GM23338 (cell line): ENCODE measurements around the gene NHS. TPM values are rescaled to one million over a fixed set of nuclear protein-coding genes. Genes with fewer than 3 reads are reported as not detected.

Experiments used
- ATAC-seq: fragments of 200-7000 bp; cut with Tn5 transposase; 3 replicates; pipeline ENCODE4 v1.9.1; 2020
- DNase-seq: peaks from one replicate; pipeline ENCODE4 v3.0.0-alpha.2; 2015; ENCODE audit warnings: low spot score
- H2AFZ ChIP-seq: fragments of 200-600 bp; sonication (generic); 2 replicates; pipeline ENCODE4 v1.8.0; 2016; ENCODE audit warnings: antibody characterized with exemption, mild to moderate bottlenecking, moderate library complexity
- H3F3A ChIP-seq: fragments of 200-600 bp; sonication (generic); replicated peaks from 2 replicates; pipeline ENCODE4 v1.8.0; 2017; ENCODE audit warnings: antibody characterized with exemption, mixed run types, low read depth
- H3K27ac ChIP-seq: fragments of 200-600 bp; sonication (generic); 2 replicates; pipeline ENCODE4 v1.6.1; 2016; ENCODE audit warnings: low read depth
- H3K27me3 ChIP-seq: fragments of 200-600 bp; sonication (generic); 2 replicates; pipeline ENCODE4 v1.8.0; 2016; ENCODE audit warnings: mild to moderate bottlenecking, mixed run types, moderate library complexity; ENCODE audit not compliant: insufficient read depth
- H3K36me3 ChIP-seq: fragments of 200-600 bp; sonication (generic); 2 replicates; pipeline ENCODE4 v1.8.0; 2016; ENCODE audit warnings: mild to moderate bottlenecking; ENCODE audit not compliant: insufficient read depth
- H3K4me1 ChIP-seq: fragments of 200-600 bp; sonication (generic); 2 replicates; pipeline ENCODE4 v1.8.0; 2016; ENCODE audit warnings: mild to moderate bottlenecking, moderate library complexity; ENCODE audit not compliant: insufficient read depth
- H3K4me2 ChIP-seq: fragments of 200-600 bp; sonication (generic); 2 replicates; pipeline ENCODE4 v1.7.1; 2017; ENCODE audit warnings: mixed run types
- H3K4me3 ChIP-seq: fragments of 200-600 bp; sonication (generic); 2 replicates; pipeline ENCODE4 v1.6.1; 2016; ENCODE audit warnings: mixed run types
- H3K79me2 ChIP-seq: fragments of 200-600 bp; sonication (generic); replicated peaks from 2 replicates; pipeline ENCODE4 v1.8.0; 2017; ENCODE audit warnings: mild to moderate bottlenecking; ENCODE audit not compliant: insufficient read depth
- H3K9me2 ChIP-seq: fragments of 200-600 bp; sonication (generic); 2 replicates; pipeline ENCODE4 v1.8.0; 2017; ENCODE audit not compliant: insufficient read depth
- H4K20me1 ChIP-seq: fragments of 200-600 bp; sonication (generic); replicated peaks from 2 replicates; pipeline ENCODE4 v1.8.0; 2017; ENCODE audit warnings: mild to moderate bottlenecking; ENCODE audit not compliant: insufficient read depth
- H3K27ac Mint-ChIP-seq: 2 replicates; pipeline ENCODE4 v1.8.0; 2020; ENCODE audit warnings: inconsistent platforms, mild to moderate bottlenecking, moderate library complexity, mixed read lengths
- H3K27me3 Mint-ChIP-seq: 3 replicates; pipeline ENCODE4 v1.8.0; 2022; ENCODE audit warnings: low read depth, mild to moderate bottlenecking, moderate library complexity, mixed read lengths, inconsistent platforms; ENCODE audit not compliant: insufficient read depth, poor library complexity
- H3K36me3 Mint-ChIP-seq: 3 replicates; pipeline ENCODE4 v1.8.0; 2021; ENCODE audit warnings: low read depth, mild to moderate bottlenecking, inconsistent platforms, moderate library complexity, mixed read lengths
- H3K4me1 Mint-ChIP-seq: 3 replicates; pipeline ENCODE4 v1.8.0; 2020; ENCODE audit warnings: mild to moderate bottlenecking, inconsistent platforms, mixed read lengths
- H3K4me3 Mint-ChIP-seq: 3 replicates; pipeline ENCODE4 v1.8.0; 2021; ENCODE audit warnings: moderate library complexity, mild to moderate bottlenecking, inconsistent platforms, mixed read lengths
- H3K9me3 Mint-ChIP-seq: 3 replicates; pipeline ENCODE4 v1.8.0; 2020; ENCODE audit warnings: moderate library complexity, mild to moderate bottlenecking, inconsistent platforms, mixed read lengths
- EZH2 ChIP-seq: fragments of 200-600 bp; sonication (generic); IDR thresholded peaks from one replicate; pipeline ENCODE4 v1.8.0; 2017; ENCODE audit warnings: antibody characterized with exemption, mild to moderate bottlenecking, low read depth; ENCODE audit not compliant: unreplicated experiment
- JUNB ChIP-seq: IDR thresholded peaks from one replicate; pipeline ENCODE4 v1.6.1; 2016; ENCODE audit warnings: antibody characterized with exemption; ENCODE audit not compliant: unreplicated experiment
- POLR2AphosphoS5 ChIP-seq: IDR thresholded peaks from 2 replicates; pipeline ENCODE4 v1.6.1; 2016; ENCODE audit warnings: antibody characterized with exemption, low read depth
- STAT1 ChIP-seq: IDR thresholded peaks from one replicate; pipeline ENCODE4 v1.6.1; 2016; ENCODE audit warnings: antibody characterized with exemption; ENCODE audit not compliant: unreplicated experiment
- ZNF462 ChIP-seq: fragments of 250-450 bp; sonication (Bioruptor Pico); IDR thresholded peaks from 2 replicates; pipeline ENCODE4 v1.5.0; 2020; ENCODE audit warnings: mild to moderate bottlenecking, moderate library complexity
- polyA plus RNA-seq: library from polyadenylated mRNA; unstranded; fragments of >200 nt; fragmentation: Nextera tagmentation; extraction: Ambion mirVana; gene quantifications from 2 replicates; pipeline ENCODE4 v1.2.1, GENCODE V29; 2016
- total RNA-seq: library from RNA; depleted of rRNA; stranded (reverse); fragments of >200 nt; shearing (Covaris generic); gene quantifications from 2 replicates; pipeline ENCODE4 v1.2.3, GENCODE V29; 2014
- TF ChIP-seq, protein P1 (sequence below), 2 experiments: fragments of 200-600 bp in 1 of 2; sonication (generic) in 1 of 2; conservative IDR thresholded peaks; 2 replicates each; pipeline versions ENCODE4 v1.5.1 to v1.6.1; 2016 to 2017; ENCODE audit warnings: antibody characterized with exemption in 2 of 2, low read depth in 2 of 2, mild to moderate bottlenecking in 2 of 2, moderate library complexity in 1 of 2
- TF ChIP-seq, protein P2 (sequence below): IDR thresholded peaks from one replicate; pipeline ENCODE4 v1.6.1; 2018; ENCODE audit warnings: antibody characterized with exemption; ENCODE audit not compliant: unreplicated experiment

The NHS gene
- total and polyA plus RNA-seq, 2 experiments from 2014 or later: 1.8 to 8.2 TPM

- ATAC-seq (no peak), DNase-seq (no peak)
- Histone ChIP-seq H3F3A (no peaks in the 10 kb centered on the region), H3K4me3 (no peak overlapping the region), H3K79me2 (no peaks in the 10 kb centered on the region), H4K20me1 (no peaks in the 10 kb centered on the region), H3K4me1 (peaks cover 10% of the 10 kb centered on the region; the same call in 1 of the 2 replicates), H2AFZ (no peak overlapping the region), H3K27me3 (no peaks in the 10 kb centered on the region), H3K4me2 (no peak overlapping the region), H3K9me2 (no peaks in the 10 kb centered on the region), H3K27ac (no peak overlapping the region), H3K36me3 (no peaks in the 10 kb centered on the region)
- H3K27ac Mint-ChIP-seq: no peak overlapping the region
- no peak for TF ChIP-seq EZH2
- TF ChIP-seq POLR2AphosphoS5: no peak
- TF ChIP-seq, protein P1, sequence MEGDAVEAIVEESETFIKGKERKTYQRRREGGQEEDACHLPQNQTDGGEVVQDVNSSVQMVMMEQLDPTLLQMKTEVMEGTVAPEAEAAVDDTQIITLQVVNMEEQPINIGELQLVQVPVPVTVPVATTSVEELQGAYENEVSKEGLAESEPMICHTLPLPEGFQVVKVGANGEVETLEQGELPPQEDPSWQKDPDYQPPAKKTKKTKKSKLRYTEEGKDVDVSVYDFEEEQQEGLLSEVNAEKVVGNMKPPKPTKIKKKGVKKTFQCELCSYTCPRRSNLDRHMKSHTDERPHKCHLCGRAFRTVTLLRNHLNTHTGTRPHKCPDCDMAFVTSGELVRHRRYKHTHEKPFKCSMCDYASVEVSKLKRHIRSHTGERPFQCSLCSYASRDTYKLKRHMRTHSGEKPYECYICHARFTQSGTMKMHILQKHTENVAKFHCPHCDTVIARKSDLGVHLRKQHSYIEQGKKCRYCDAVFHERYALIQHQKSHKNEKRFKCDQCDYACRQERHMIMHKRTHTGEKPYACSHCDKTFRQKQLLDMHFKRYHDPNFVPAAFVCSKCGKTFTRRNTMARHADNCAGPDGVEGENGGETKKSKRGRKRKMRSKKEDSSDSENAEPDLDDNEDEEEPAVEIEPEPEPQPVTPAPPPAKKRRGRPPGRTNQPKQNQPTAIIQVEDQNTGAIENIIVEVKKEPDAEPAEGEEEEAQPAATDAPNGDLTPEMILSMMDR (conservative IDR thresholded peaks at IDR 0.05; ENCODE audit: low read depth in 2 of 2): no peak
- H3K36me3 Mint-ChIP-seq: no peaks in the 10 kb centered on the region
- no peaks in the 10 kb centered on the region for H3K9me3 Mint-ChIP-seq
- peaks cover 19% of the 10 kb centered on the region for H3K4me1 Mint-ChIP-seq
- H3K27me3 Mint-ChIP-seq: peaks cover 2% of the 10 kb centered on the region
- no peak overlapping the region for H3K4me3 Mint-ChIP-seq
Observed at GRCh38 chrX:17587366-17587765, 212.4 kb downstream of the NHS start.

DNA sequence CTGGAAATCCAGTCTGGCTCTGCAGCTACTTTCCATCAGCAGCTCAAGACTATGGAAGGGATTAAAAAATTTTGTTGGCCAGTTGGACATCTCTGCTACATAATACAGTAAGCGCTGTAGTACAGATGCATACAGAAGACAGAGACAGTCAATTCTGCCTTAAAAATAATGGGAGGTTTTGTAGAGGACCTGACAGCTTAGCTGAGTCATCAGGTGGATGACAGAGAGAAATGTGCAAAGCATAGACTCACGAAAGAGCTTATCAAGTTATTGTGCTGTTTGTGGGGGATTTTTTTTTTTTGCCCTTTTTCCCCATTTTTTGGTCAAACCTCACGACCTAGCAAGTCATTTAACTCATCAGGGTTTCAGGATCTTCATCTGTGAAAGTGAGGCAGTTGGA, 213.3 kb downstream of the NHS start:
- Histone ChIP-seq H3K79me2 (no peaks in the 10 kb centered on the region), H3K4me3 (no peak overlapping the region), H3K36me3 (no peaks in the 10 kb centered on the region), H3K4me1 (peaks cover 10% of the 10 kb centered on the region; the same call in 1 of the 2 replicates), H3K4me2 (no peak overlapping the region), H3K27me3 (no peaks in the 10 kb centered on the region), H3K27ac (no peak overlapping the region), H4K20me1 (no peaks in the 10 kb centered on the region), H3F3A (no peaks in the 10 kb centered on the region), H3K9me2 (no peaks in the 10 kb centered on the region), H2AFZ (no peak overlapping the region)
- ATAC-seq: no peak
- H3K27ac Mint-ChIP-seq: no peak overlapping the region
- no peaks in the 10 kb centered on the region for H3K36me3 Mint-ChIP-seq
- peaks cover 17% of the 10 kb centered on the region for H3K4me1 Mint-ChIP-seq
- H3K9me3 Mint-ChIP-seq: no peaks in the 10 kb centered on the region
- H3K4me3 Mint-ChIP-seq: no peak overlapping the region
- DNase-seq: no peak
- H3K27me3 Mint-ChIP-seq: peaks cover 2% of the 10 kb centered on the region
- no peak for TF ChIP-seq STAT1
- TF ChIP-seq, protein P2, sequence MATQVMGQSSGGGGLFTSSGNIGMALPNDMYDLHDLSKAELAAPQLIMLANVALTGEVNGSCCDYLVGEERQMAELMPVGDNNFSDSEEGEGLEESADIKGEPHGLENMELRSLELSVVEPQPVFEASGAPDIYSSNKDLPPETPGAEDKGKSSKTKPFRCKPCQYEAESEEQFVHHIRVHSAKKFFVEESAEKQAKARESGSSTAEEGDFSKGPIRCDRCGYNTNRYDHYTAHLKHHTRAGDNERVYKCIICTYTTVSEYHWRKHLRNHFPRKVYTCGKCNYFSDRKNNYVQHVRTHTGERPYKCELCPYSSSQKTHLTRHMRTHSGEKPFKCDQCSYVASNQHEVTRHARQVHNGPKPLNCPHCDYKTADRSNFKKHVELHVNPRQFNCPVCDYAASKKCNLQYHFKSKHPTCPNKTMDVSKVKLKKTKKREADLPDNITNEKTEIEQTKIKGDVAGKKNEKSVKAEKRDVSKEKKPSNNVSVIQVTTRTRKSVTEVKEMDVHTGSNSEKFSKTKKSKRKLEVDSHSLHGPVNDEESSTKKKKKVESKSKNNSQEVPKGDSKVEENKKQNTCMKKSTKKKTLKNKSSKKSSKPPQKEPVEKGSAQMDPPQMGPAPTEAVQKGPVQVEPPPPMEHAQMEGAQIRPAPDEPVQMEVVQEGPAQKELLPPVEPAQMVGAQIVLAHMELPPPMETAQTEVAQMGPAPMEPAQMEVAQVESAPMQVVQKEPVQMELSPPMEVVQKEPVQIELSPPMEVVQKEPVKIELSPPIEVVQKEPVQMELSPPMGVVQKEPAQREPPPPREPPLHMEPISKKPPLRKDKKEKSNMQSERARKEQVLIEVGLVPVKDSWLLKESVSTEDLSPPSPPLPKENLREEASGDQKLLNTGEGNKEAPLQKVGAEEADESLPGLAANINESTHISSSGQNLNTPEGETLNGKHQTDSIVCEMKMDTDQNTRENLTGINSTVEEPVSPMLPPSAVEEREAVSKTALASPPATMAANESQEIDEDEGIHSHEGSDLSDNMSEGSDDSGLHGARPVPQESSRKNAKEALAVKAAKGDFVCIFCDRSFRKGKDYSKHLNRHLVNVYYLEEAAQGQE: no peak
- no peak for TF ChIP-seq ZNF462 (CRISPR knock-in tag)
- TF ChIP-seq, protein P1 (conservative IDR thresholded peaks at IDR 0.05; ENCODE audit: low read depth in 2 of 2): no peak
- TF ChIP-seq JUNB: no peak
